Measurements from ENCODE around the gene COP1. TPM values are rescaled to one million over a fixed set of nuclear protein-coding genes. Genes with fewer than 3 reads are reported as not detected.

The COP1 gene
- total RNA-seq, 1 experiment from 2014 or later: 36.0 TPM

- POLR2A ChIA-PET: no interaction called here
- TF ChIP-seq MYBL2 (CRISPR knock-in tag; IDR thresholded peaks at IDR 0.05) (no peak), NFATC4 (CRISPR knock-in tag; IDR thresholded peaks at IDR 0.05) (no peak), FOXP1 (CRISPR knock-in tag; IDR thresholded peaks at IDR 0.05; ENCODE audit: borderline replicate concordance) (no peak), HMGXB4 (CRISPR knock-in tag; IDR thresholded peaks at IDR 0.05) (no peak), SMAD4 (CRISPR knock-in tag; IDR thresholded peaks at IDR 0.05) (no peak), CBFB (CRISPR knock-in tag; IDR thresholded peaks at IDR 0.05; ENCODE audit: low read depth) (no peak), ZNF317 (CRISPR knock-in tag; IDR thresholded peaks at IDR 0.05; ENCODE audit: borderline replicate concordance, low read depth) (no peak)
These were observed 18.5 kb downstream of the COP1 start for GRCh38 chr1:176188604-176189003.

GRCh38 chr1:176187001-176187400, 20.1 kb downstream of the COP1 start:
- POLR2A ChIA-PET: no interaction called here
- CTCF ChIA-PET: no interaction called here
- H3K27ac Mint-ChIP-seq: no peak overlapping the region

More at GRCh38 chr1:176188604-176189003, 18.5 kb downstream of the COP1 start:
- CTCF ChIA-PET: no interaction called here
- ATAC-seq (peak; percentile 50; the same call in 1 of the 2 replicates), DNase-seq (ENCODE audit: low spot score) (no peak)
- no peak overlapping the region for H3K4me3 Mint-ChIP-seq
- H3K27me3 Mint-ChIP-seq (ENCODE audit: low read depth): no peaks in the 10 kb centered on the region
- no peaks in the 10 kb centered on the region for H3K36me3 Mint-ChIP-seq
- peaks cover 44% of the 10 kb centered on the region for H3K4me1 Mint-ChIP-seq
- peak overlapping the region; percentile 79 for H3K27ac Mint-ChIP-seq
- H3K9me3 Mint-ChIP-seq: no peaks in the 10 kb centered on the region

More at GRCh38 chr1:176187001-176187400, 20.1 kb downstream of the COP1 start:
- no peaks in the 10 kb centered on the region for H3K27me3 Mint-ChIP-seq (ENCODE audit: low read depth)
- H3K9me3 Mint-ChIP-seq: no peaks in the 10 kb centered on the region
- ATAC-seq (no peak), DNase-seq (ENCODE audit: low spot score) (no peak)
- H3K36me3 Mint-ChIP-seq: peaks cover 6% of the 10 kb centered on the region
- H3K4me1 Mint-ChIP-seq: peaks cover 39% of the 10 kb centered on the region
- H3K4me3 Mint-ChIP-seq: no peak overlapping the region
- TF ChIP-seq FOXK1 (CRISPR knock-in tag; IDR thresholded peaks at IDR 0.05) (no peak), MAX (CRISPR knock-in tag; IDR thresholded peaks at IDR 0.05) (no peak), JAZF1 (CRISPR knock-in tag; IDR thresholded peaks at IDR 0.05) (no peak), MLX (CRISPR knock-in tag; IDR thresholded peaks at IDR 0.05) (no peak), ATF6 (CRISPR knock-in tag; IDR thresholded peaks at IDR 0.05) (no peak), AFF4 (CRISPR knock-in tag; IDR thresholded peaks at IDR 0.05; ENCODE audit: borderline replicate concordance) (no peak), PRRX2 (CRISPR knock-in tag; IDR thresholded peaks at IDR 0.05) (no peak), ATF2 (CRISPR knock-in tag; IDR thresholded peaks at IDR 0.05; ENCODE audit: borderline replicate concordance, low read depth) (no peak), GTF2I (CRISPR knock-in tag; conservative IDR thresholded peaks at IDR 0.05) (no peak), ZNF532 (CRISPR knock-in tag; IDR thresholded peaks at IDR 0.05; ENCODE audit: borderline replicate concordance) (no peak), E2F1 (CRISPR knock-in tag; IDR thresholded peaks at IDR 0.05) (no peak), ZNF232 (CRISPR knock-in tag; IDR thresholded peaks at IDR 0.05) (no peak)
